ENCODE data around the gene DNAH7. TPM values are rescaled to one million over a fixed set of nuclear protein-coding genes. Genes with fewer than 3 reads are reported as not detected.

DNAH7 gene
- total and polyA plus RNA-seq, 2 of the 8 experiments (the other 6 are each of a cell fraction or from before 2014, with no cell fraction given), result 0.07 to 0.08 TPM

DNA sequence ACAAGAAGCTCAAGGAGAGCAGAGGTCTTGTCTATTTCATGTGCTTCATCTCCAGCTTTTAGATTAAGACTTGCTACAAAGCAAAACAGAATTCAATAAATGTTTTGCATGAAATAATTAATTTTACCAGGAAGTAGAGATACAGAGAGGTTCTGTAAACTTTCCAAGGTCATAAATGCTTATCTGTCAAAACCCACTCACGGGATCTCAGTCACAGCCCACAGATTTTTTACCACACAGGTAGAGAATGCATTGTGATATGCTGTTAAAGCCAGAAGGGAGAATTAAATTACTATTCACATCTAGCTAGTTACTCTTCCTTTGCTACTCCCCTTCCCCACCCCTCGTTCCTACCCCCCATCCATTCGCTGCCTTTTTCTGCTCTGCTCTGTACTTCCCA lies 205.5 kb downstream of the DNAH7 start:
- Histone ChIP-seq H3K79me2 (ENCODE audit: control insufficient read depth in 1 of 2, insufficient read depth in 2 of 2, low read length in 2 of 2) (no peaks in the 10 kb centered on the region), H3K9ac (replicated peaks in 1 of 4; ENCODE audit: extremely low read depth in 1 of 4, low read depth in 3 of 4, low read length in 3 of 4) (no peak overlapping the region), H3K23ac (ENCODE audit: insufficient read length) (no peak overlapping the region), H3K56ac (replicated peaks; ENCODE audit: insufficient read length, low read depth, low read length) (no peak overlapping the region), H3K4ac (replicated peaks; ENCODE audit: insufficient read length, low read depth, low read length) (no peak overlapping the region), H2BK20ac (ENCODE audit: low read length) (no peak overlapping the region), H3K36me3 (ENCODE audit: control insufficient read depth in 2 of 4, insufficient read depth in 4 of 4, low read length in 3 of 4) (no peaks in the 10 kb centered on the region), H3K23me2 (ENCODE audit: low read depth, low read length) (no peaks in the 10 kb centered on the region), H3K4me3 (ENCODE audit: extremely low read depth in 1 of 4, insufficient read depth in 2 of 4, low read depth in 3 of 4, low read length in 4 of 4) (no peak overlapping the region), H2BK15ac (ENCODE audit: low read length) (no peak overlapping the region), H2AFZ (ENCODE audit: low read length) (no peak overlapping the region), H3K14ac (ENCODE audit: insufficient read length) (no peak overlapping the region), H3K9me3 (ENCODE audit: insufficient read depth in 2 of 2, low read depth in 1 of 2, low read length in 1 of 2) (no peaks in the 10 kb centered on the region), H3K27me3 (replicated peaks in 1 of 4; ENCODE audit: control insufficient read depth in 3 of 4, extremely low read depth in 1 of 4, insufficient read depth in 3 of 4, low read length in 3 of 4) (no peaks in the 10 kb centered on the region), H2BK120ac (replicated peaks; ENCODE audit: low read depth, low read length) (no peak overlapping the region), H3K27ac (ENCODE audit: low read depth, low read length) (no peak overlapping the region), H2AK5ac (ENCODE audit: low read depth, low read length) (no peak overlapping the region), H3K4me1 (replicated peaks in 1 of 4; ENCODE audit: control insufficient read depth in 3 of 4, insufficient read depth in 4 of 4, low read length in 3 of 4) (no peaks in the 10 kb centered on the region), H4K20me1 (replicated peaks in 1 of 2; ENCODE audit: control insufficient read depth in 1 of 2, insufficient read depth in 2 of 2, low read length in 2 of 2) (no peaks in the 10 kb centered on the region), H3K18ac (ENCODE audit: extremely low read depth, low read length) (no peak overlapping the region), H2BK5ac (ENCODE audit: low read depth, low read length) (no peak overlapping the region), H3K79me1 (ENCODE audit: low read depth, low read length) (no peaks in the 10 kb centered on the region), H4K91ac (replicated peaks; ENCODE audit: insufficient read length, low read length) (no peak overlapping the region), H4K8ac (ENCODE audit: extremely low read depth, insufficient read depth, low read length) (no peak overlapping the region), H2BK12ac (ENCODE audit: low read depth, low read length) (no peak overlapping the region), H3K4me2 (ENCODE audit: insufficient read depth in 1 of 2, low read depth in 2 of 2, low read length in 2 of 2) (no peak overlapping the region), H4K5ac (ENCODE audit: insufficient read length, low read depth, low read length) (no peak overlapping the region)
- CTCF ChIA-PET (ENCODE audit: partially characterized antibody), result interaction anchor here (0.9 kb wide), 1 partner anchor 545 kb away, joined by 3 read pairs; no protein-coding TSS in a partner anchor
- 93% methylated on average over 3 of the region's 3 CpGs; no CpG with 5 or more reads in 1 of the 2 experiments for WGBS, 2 experiments (ENCODE audit: extremely low coverage in 1 of 2, insufficient coverage in 1 of 2, insufficient read length in 1 of 2, insufficient replicate concordance in 2 of 2, low coverage in 1 of 2, low lambda C conversion rate in 2 of 2, missing lambda C conversion rate in 1 of 2)
- TF ChIP-seq RAD21 (IDR thresholded peaks at IDR 0.05 in 1 of 2, conservative IDR thresholded peaks at IDR 0.05 in 1 of 2; ENCODE audit: low read depth in 2 of 2, low read length in 2 of 2), result no peak
- no peak for TF ChIP-seq TBP (IDR thresholded peaks at IDR 0.05; ENCODE audit: low read depth, low read length)
- no peak for TF ChIP-seq KDM1A (IDR thresholded peaks at IDR 0.05; ENCODE audit: borderline replicate concordance, low read length)
- TF ChIP-seq RNF2 (IDR thresholded peaks at IDR 0.05; ENCODE audit: borderline replicate concordance, low read depth, low read length, missing control alignments, poor library complexity, severe bottlenecking), result no peak
- no peak for TF ChIP-seq BCL11A (IDR thresholded peaks at IDR 0.05; ENCODE audit: low read depth in 2 of 2, low read length in 2 of 2)
- TF ChIP-seq KDM4A (IDR thresholded peaks at IDR 0.05; ENCODE audit: low read depth, low read length, severe bottlenecking), result no peak
- no peak for TF ChIP-seq EGR1 (IDR thresholded peaks at IDR 0.05; ENCODE audit: borderline replicate concordance, low read depth, low read length)
- no peak for TF ChIP-seq SIN3A (conservative IDR thresholded peaks at IDR 0.05 in 1 of 2, IDR thresholded peaks at IDR 0.05 in 1 of 2; ENCODE audit: low read depth in 1 of 2, low read length in 2 of 2)
- TF ChIP-seq NRF1 (IDR thresholded peaks at IDR 0.05; ENCODE audit: low read depth, low read length), result no peak
- no peak for TF ChIP-seq MAFK (IDR thresholded peaks at IDR 0.05; ENCODE audit: low read depth, low read length)
- no peak for TF ChIP-seq RFX5 (IDR thresholded peaks at IDR 0.05; ENCODE audit: borderline replicate concordance, low read depth, low read length)
- no peak for TF ChIP-seq CEBPB (IDR thresholded peaks at IDR 0.05; ENCODE audit: low read depth, low read length)
- no peak for TF ChIP-seq TAF1 (IDR thresholded peaks at IDR 0.05; ENCODE audit: low read depth, low read length)
- TF ChIP-seq ASH2L (IDR thresholded peaks at IDR 0.05; ENCODE audit: low read length), result no peak
- DNase-seq (ENCODE audit: low read depth in 1 of 2, low spot score in 2 of 2) (no peak), FAIRE-seq (no peak)
- POLR2A ChIA-PET (ENCODE audit: partially characterized antibody), result no interaction called here
